ENCODE data around the gene RHOT1. TPM values are rescaled to one million over a fixed set of nuclear protein-coding genes. Genes with fewer than 3 reads are reported as not detected.
A peak's percentile ranks its signal among the peaks of the same experiment; 100 is the strongest.

The RHOT1 gene
- total RNA-seq, 1 experiment from 2014 or later: 39.2 TPM

- BruUV-seq (replicated peaks): no TSS peak
- in situ Hi-C loops (cut with HindIII; ENCODE audit: low pct_unique_long_range_greater_than_20kb, low sequenced_read_pairs): no loop called here
- no peak for TF ChIP-seq REST (IDR thresholded peaks at IDR 0.05; ENCODE audit: insufficient read depth in 1 of 2, low read depth in 2 of 2, low read length in 1 of 2)
- no peak for TF ChIP-seq POLR2AphosphoS5 (IDR thresholded peaks at IDR 0.05; ENCODE audit: low read depth, low read length)
- no peak for TF ChIP-seq SIN3A (IDR thresholded peaks at IDR 0.05; ENCODE audit: borderline replicate concordance, insufficient read depth, low read depth, low read length)
- TF ChIP-seq TCF7L2 (IDR thresholded peaks at IDR 0.05; ENCODE audit: low read depth, low read length): no peak
- no peak for TF ChIP-seq CTCF (IDR thresholded peaks at IDR 0.05)
- ChIA-PET POLR2A (no interaction called here), CTCF (no interaction called here)
- no peaks in the 10 kb centered on the region for H3K36me3 ChIP-seq (ENCODE audit: control insufficient read depth, insufficient read depth, low read length)
- no peaks in the 10 kb centered on the region for H3K27me3 ChIP-seq (ENCODE audit: control insufficient read depth, insufficient read depth, low read length)
- no peak overlapping the region for H3K4me3 ChIP-seq (ENCODE audit: low read depth in 2 of 2, low read length in 2 of 2)
- intact Hi-C loops (cut with micrococcal nuclease; ENCODE audit: unreplicated experiment): no loop called here
- peaks cover 10% of the 10 kb centered on the region for H3K4me1 ChIP-seq (ENCODE audit: control insufficient read depth, insufficient read depth, low read length)
- 0 out of 2 replicates have a peak, but pooled peaks have one; percentile 20 for ATAC-seq
- H3K9me3 ChIP-seq (ENCODE audit: control insufficient read depth, insufficient read depth, low read depth, low read length): no peaks in the 10 kb centered on the region
- H3K27ac ChIP-seq (ENCODE audit: low read length): no peak overlapping the region
- DNase-seq (ENCODE audit: low read depth, low spot score): no peak
Measured at GRCh38 chr17:32110596-32110995, 31.7 kb upstream of the RHOT1 start.

- intact Hi-C loops (cut with micrococcal nuclease; ENCODE audit: unreplicated experiment): no loop called here
- in situ Hi-C loops (cut with HindIII; ENCODE audit: low pct_unique_long_range_greater_than_20kb, low sequenced_read_pairs): no loop called here
- no peaks in the 10 kb centered on the region for H3K36me3 ChIP-seq (ENCODE audit: control insufficient read depth, insufficient read depth, low read length)
- POLR2A ChIA-PET: no interaction called here
- no peaks in the 10 kb centered on the region for H3K9me3 ChIP-seq (ENCODE audit: control insufficient read depth, insufficient read depth, low read depth, low read length)
- CTCF ChIA-PET: interaction anchor here (0.6 kb wide), 1 partner anchor 121 kb away, joined by 3 read pairs; no protein-coding TSS in a partner anchor
- BruUV-seq (replicated peaks): no TSS peak
- no peak overlapping the region for H3K27ac ChIP-seq (ENCODE audit: low read length)
- H3K4me1 ChIP-seq (ENCODE audit: control insufficient read depth, insufficient read depth, low read length): peaks cover 10% of the 10 kb centered on the region
- ATAC-seq (peak; percentile 43; the same call in 1 of the 2 replicates), DNase-seq (ENCODE audit: low read depth, low spot score) (no peak)
- H3K27me3 ChIP-seq (ENCODE audit: control insufficient read depth, insufficient read depth, low read length): no peaks in the 10 kb centered on the region
- TF ChIP-seq POLR2AphosphoS5 (IDR thresholded peaks at IDR 0.05; ENCODE audit: low read depth, low read length) (no peak), TCF7L2 (IDR thresholded peaks at IDR 0.05; ENCODE audit: low read depth, low read length) (no peak), CTCF (IDR thresholded peaks at IDR 0.05) (peak; percentile 53), SIN3A (IDR thresholded peaks at IDR 0.05; ENCODE audit: borderline replicate concordance, insufficient read depth, low read depth, low read length) (no peak), REST (IDR thresholded peaks at IDR 0.05; ENCODE audit: insufficient read depth in 1 of 2, low read depth in 2 of 2, low read length in 1 of 2) (no peak)
- no peak overlapping the region for H3K4me3 ChIP-seq (ENCODE audit: low read depth in 2 of 2, low read length in 2 of 2)
Measured at GRCh38 chr17:32111141-32111771, 31.0 kb upstream of the RHOT1 start.

Data from Panc1 (cell line).